K562 (cell line): ENCODE results near the gene LMAN2.

ENCODE experiments used
- EZH2 ChIP-seq: IDR thresholded peaks from 2 replicates; pipeline ENCODE4 v1.6.1; 2012; ENCODE audit warnings: low read depth, mild to moderate bottlenecking, inconsistent platforms, low read length, borderline replicate concordance
- SMARCE1 ChIP-seq: fragments of 450-650 bp; IDR thresholded peaks from 2 replicates; pipeline ENCODE4 v1.7.1; 2016; ENCODE audit warnings: mild to moderate bottlenecking

DNA sequence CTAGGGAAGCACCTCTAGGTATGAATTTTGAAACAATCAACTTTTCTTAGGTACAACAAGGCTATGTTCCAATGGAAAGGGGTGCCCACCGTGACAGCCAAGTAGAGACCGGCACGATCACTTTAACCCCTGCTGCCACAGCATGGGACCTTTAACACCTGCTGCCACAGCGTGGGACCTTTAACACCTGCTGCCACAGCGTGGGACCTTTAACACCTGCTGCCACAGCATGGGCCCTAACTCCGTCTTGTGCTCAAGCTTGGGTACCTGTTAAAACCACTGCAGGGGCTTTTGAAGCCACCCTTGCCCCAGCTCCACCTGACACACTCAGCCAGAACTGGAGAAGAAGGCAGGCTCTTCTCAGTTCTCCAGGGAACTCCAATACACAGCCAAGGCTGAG, 21.6 kb downstream of the LMAN2 start:
- TF ChIP-seq EZH2, result no peak
- TF ChIP-seq SMARCE1, result no peak
